RWPE2 (cell line): ENCODE data around the gene MCRIP2.

Experiments
- ATAC-seq: fragments of 200-7000 bp; cut with Tn5 transposase; 3 replicates; pipeline ENCODE4 v1.9.1; 2021; ENCODE audit warnings: low read depth
- DNase-seq: peaks from one replicate; pipeline ENCODE4 v3.0.0-alpha.2; 2020; ENCODE audit warnings: low spot score
- H3K27ac ChIP-seq: fragments of 450-650 bp; 2 replicates; pipeline ENCODE4 v1.5.1; 2017; ENCODE audit warnings: mild to moderate bottlenecking; ENCODE audit not compliant: poor library complexity, severe bottlenecking
- H3K27me3 ChIP-seq: fragments of 250-450 bp; sonication (Bioruptor Pico); 2 replicates; pipeline ENCODE4 v1.5.1; 2021; ENCODE audit warnings: mild to moderate bottlenecking, moderate library complexity; ENCODE audit not compliant: insufficient read depth, poor library complexity, severe bottlenecking
- H3K36me3 ChIP-seq: fragments of 250-450 bp; sonication (Bioruptor Pico); 2 replicates; pipeline ENCODE4 v1.5.1; 2020; ENCODE audit warnings: low read depth, mild to moderate bottlenecking, moderate library complexity
- H3K4me1 ChIP-seq: fragments of 250-450 bp; sonication (Bioruptor Pico); 2 replicates; pipeline ENCODE4 v1.5.1; 2021; ENCODE audit warnings: mild to moderate bottlenecking, moderate library complexity; ENCODE audit not compliant: insufficient read depth, poor library complexity, severe bottlenecking
- H3K4me3 ChIP-seq: fragments of 250-450 bp; sonication (Bioruptor Pico); 2 replicates; pipeline ENCODE4 v1.5.1; 2021; ENCODE audit warnings: mild to moderate bottlenecking, moderate library complexity; ENCODE audit not compliant: severe bottlenecking
- H3K9me3 ChIP-seq: fragments of 250-450 bp; sonication (Bioruptor Pico); 2 replicates; pipeline ENCODE4 v1.5.1; 2021; ENCODE audit warnings: mild to moderate bottlenecking, moderate library complexity; ENCODE audit not compliant: severe bottlenecking
- CTCF ChIP-seq: fragments of 450-650 bp; IDR thresholded peaks from one replicate; pipeline ENCODE4 v1.5.1; 2017; ENCODE audit warnings: mild to moderate bottlenecking, moderate library complexity; ENCODE audit not compliant: poor library complexity, severe bottlenecking

The MCRIP2 gene

GRCh38 chr16:659618-660017, 18.0 kb downstream of the MCRIP2 start:
- H3K4me1 ChIP-seq = no peaks in the 10 kb centered on the region
- no peak for TF ChIP-seq CTCF
- no peaks in the 10 kb centered on the region for H3K27me3 ChIP-seq
- H3K9me3 ChIP-seq = no peaks in the 10 kb centered on the region
- H3K36me3 ChIP-seq = peaks cover 40% of the 10 kb centered on the region
- no peak overlapping the region for H3K4me3 ChIP-seq
- H3K27ac ChIP-seq = no peak overlapping the region
- ATAC-seq = no peak
- no peak for DNase-seq

- no peaks in the 10 kb centered on the region for H3K9me3 ChIP-seq
- H3K4me3 ChIP-seq = no peak overlapping the region
- H3K36me3 ChIP-seq = peaks cover 37% of the 10 kb centered on the region
- H3K27ac ChIP-seq = no peak overlapping the region
- no peak for ATAC-seq
- H3K4me1 ChIP-seq = no peaks in the 10 kb centered on the region
- H3K27me3 ChIP-seq = no peaks in the 10 kb centered on the region
- no peak for TF ChIP-seq CTCF
- DNase-seq = no peak
These were observed 18.5 kb downstream of the MCRIP2 start for GRCh38 chr16:660132-660458.

- Histone ChIP-seq H3K9me3 (no peaks in the 10 kb centered on the region), H3K4me1 (no peaks in the 10 kb centered on the region), H3K27ac (no peak overlapping the region), H3K4me3 (no peak overlapping the region), H3K27me3 (no peaks in the 10 kb centered on the region), H3K36me3 (peaks cover 34% of the 10 kb centered on the region)
- TF ChIP-seq CTCF = peak; percentile 37
- ATAC-seq (peak; percentile 76), DNase-seq (peak; percentile 92)
These were observed 19.0 kb downstream of the MCRIP2 start for GRCh38 chr16:660459-661183.

- ATAC-seq = no peak
- no peak for TF ChIP-seq CTCF
- Histone ChIP-seq H3K9me3 (no peaks in the 10 kb centered on the region), H3K4me1 (no peaks in the 10 kb centered on the region), H3K27me3 (no peaks in the 10 kb centered on the region), H3K36me3 (peaks cover 31% of the 10 kb centered on the region), H3K4me3 (no peak overlapping the region), H3K27ac (no peak overlapping the region)
- DNase-seq = no peak
These were observed 19.7 kb downstream of the MCRIP2 start for GRCh38 chr16:661184-661821.

GRCh38 chr16:662095-662494, 20.5 kb downstream of the MCRIP2 start:
- no peak for TF ChIP-seq CTCF

More at GRCh38 chr16:662095-662494, 20.5 kb downstream of the MCRIP2 start:
- no peaks in the 10 kb centered on the region for H3K4me1 ChIP-seq
- ATAC-seq (no peak), DNase-seq (no peak)
- H3K9me3 ChIP-seq = no peaks in the 10 kb centered on the region
- peaks cover 23% of the 10 kb centered on the region for H3K36me3 ChIP-seq
- no peaks in the 10 kb centered on the region for H3K27me3 ChIP-seq
- H3K27ac ChIP-seq = no peak overlapping the region
- no peak overlapping the region for H3K4me3 ChIP-seq
